Astrocyte of the cerebellum (primary cell): ENCODE results near the gene GCNT2.

Experiments used
- DNase-seq: peaks from one replicate; pipeline ENCODE4 v3.0.0-alpha.2; 2011; ENCODE audit warnings: low read depth
- H3K4me3 ChIP-seq: 2 replicates; pipeline ENCODE4 v1.5.1; 2011; ENCODE audit warnings: mild to moderate bottlenecking, low read depth, low read length, moderate library complexity
- in situ Hi-C: cut with HindIII; loops from 2 replicates; pipeline ENCODE4 v1.10.0; 2017; ENCODE audit warnings: low sequenced_read_pairs
- TF ChIP-seq, protein P1 (sequence below): IDR thresholded peaks from 2 replicates; pipeline ENCODE4 v1.5.1; 2012; ENCODE audit warnings: low read length, low read depth, moderate library complexity, mild to moderate bottlenecking; ENCODE audit errors: missing control alignments

Gene GCNT2

DNA sequence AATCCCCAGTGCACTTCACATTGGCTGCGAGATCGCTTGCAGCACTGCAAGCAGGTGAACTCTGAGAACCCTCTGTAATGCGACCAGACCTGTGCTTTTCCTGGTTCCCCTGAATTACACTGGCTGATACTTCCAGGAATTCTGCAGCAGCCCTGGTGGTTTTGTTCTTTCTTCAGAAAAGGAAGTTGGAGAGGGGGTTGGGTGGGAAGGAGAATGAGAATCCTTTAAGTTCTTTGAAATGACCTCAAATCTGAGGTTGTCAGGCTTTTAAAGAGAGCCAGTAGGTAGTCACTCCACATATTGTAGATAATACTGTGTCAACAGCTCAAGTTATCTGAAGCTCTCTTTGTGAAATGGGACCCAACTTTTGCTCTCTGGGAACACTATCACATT is 62.4 kb downstream of the GCNT2 start:
- in situ Hi-C loops = loop anchor here (25.0 kb wide), 1 partner anchor 104 kb away; the partner anchor contains the start of genes C6orf52 and PAK1IP1
- TF ChIP-seq, protein P1, sequence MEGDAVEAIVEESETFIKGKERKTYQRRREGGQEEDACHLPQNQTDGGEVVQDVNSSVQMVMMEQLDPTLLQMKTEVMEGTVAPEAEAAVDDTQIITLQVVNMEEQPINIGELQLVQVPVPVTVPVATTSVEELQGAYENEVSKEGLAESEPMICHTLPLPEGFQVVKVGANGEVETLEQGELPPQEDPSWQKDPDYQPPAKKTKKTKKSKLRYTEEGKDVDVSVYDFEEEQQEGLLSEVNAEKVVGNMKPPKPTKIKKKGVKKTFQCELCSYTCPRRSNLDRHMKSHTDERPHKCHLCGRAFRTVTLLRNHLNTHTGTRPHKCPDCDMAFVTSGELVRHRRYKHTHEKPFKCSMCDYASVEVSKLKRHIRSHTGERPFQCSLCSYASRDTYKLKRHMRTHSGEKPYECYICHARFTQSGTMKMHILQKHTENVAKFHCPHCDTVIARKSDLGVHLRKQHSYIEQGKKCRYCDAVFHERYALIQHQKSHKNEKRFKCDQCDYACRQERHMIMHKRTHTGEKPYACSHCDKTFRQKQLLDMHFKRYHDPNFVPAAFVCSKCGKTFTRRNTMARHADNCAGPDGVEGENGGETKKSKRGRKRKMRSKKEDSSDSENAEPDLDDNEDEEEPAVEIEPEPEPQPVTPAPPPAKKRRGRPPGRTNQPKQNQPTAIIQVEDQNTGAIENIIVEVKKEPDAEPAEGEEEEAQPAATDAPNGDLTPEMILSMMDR = no peak
- DNase-seq = no peak
- no peak overlapping the region for H3K4me3 ChIP-seq

DNA sequence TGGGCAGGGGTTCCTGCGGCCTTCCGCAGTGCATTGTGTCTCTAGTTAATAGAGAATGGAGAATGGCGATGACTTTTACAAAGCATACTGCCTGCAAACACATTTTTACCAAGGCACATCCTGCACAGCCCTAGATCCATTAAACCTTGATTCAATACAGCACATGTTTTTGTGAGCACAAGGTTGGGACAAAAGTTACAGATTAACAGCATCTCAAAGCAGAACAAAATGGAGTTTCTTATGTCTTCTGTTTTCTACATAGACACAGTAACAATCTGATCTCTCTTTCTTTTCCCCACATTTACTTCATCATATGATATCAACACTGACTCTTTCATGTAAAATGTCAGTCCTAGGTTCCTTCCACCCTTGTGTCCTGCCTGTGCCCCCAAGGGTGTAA is 63.5 kb downstream of the GCNT2 start:
- in situ Hi-C loops = loop anchor here (25.0 kb wide), 1 partner anchor 103 kb away; the partner anchor contains the start of genes C6orf52 and PAK1IP1
- no peak overlapping the region for H3K4me3 ChIP-seq
- no peak for DNase-seq
- TF ChIP-seq, protein P1 = no peak

DNA sequence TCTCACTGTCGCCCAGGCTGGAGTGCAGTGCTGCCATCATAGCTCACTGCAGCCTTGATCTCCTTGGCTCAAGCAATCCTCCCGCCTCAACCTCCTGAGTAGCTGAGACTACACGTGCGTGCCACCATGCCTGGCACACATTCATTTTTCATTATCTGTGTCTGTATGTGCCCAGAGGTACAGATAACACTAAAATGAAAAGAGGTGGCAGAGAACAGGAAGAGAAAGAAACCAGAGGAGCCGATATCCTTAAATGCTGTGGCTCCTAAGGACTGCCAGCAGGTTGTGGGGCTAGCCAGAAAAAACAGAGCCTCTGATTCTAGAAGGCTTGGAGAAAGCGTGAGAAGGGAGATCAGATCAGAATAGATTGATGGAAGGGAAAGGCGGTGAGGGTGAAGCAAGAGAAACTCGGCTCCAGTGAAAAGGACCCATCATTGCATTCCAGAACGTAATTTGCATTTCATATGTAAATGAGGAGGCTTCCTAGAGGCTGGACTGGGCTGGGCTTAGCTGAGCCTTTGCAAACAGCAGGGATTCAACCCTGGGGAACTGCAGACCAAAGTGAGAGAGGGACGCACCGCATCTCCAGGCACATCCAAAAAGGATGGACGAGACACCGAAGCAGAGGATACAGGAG is 64.2 kb downstream of the GCNT2 start:
- TF ChIP-seq, protein P1 = no peak
- DNase-seq = no peak
- peak overlapping the region; percentile 16 for H3K4me3 ChIP-seq
- in situ Hi-C loops = loop anchor here (25.0 kb wide), 1 partner anchor 102 kb away; the partner anchor contains the start of genes C6orf52 and PAK1IP1

DNA sequence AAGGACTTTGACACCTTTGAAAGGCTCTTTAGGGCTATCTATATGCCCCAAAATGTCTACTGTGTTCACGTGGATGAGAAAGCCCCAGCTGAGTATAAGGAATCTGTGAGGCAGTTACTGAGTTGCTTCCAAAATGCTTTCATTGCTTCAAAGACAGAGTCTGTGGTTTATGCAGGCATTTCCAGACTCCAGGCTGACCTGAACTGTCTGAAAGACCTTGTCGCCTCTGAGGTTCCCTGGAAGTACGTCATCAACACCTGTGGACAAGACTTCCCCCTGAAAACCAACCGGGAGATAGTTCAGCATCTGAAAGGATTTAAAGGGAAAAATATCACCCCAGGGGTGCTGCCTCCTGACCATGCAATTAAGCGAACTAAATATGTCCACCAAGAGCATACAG is 65.2 kb downstream of the GCNT2 start:
- TF ChIP-seq, protein P1 = no peak
- H3K4me3 ChIP-seq = no peak overlapping the region
- in situ Hi-C loops = loop anchor here (25.0 kb wide), 1 partner anchor 101 kb away; the partner anchor contains the start of genes C6orf52 and PAK1IP1
- no peak for DNase-seq

DNA sequence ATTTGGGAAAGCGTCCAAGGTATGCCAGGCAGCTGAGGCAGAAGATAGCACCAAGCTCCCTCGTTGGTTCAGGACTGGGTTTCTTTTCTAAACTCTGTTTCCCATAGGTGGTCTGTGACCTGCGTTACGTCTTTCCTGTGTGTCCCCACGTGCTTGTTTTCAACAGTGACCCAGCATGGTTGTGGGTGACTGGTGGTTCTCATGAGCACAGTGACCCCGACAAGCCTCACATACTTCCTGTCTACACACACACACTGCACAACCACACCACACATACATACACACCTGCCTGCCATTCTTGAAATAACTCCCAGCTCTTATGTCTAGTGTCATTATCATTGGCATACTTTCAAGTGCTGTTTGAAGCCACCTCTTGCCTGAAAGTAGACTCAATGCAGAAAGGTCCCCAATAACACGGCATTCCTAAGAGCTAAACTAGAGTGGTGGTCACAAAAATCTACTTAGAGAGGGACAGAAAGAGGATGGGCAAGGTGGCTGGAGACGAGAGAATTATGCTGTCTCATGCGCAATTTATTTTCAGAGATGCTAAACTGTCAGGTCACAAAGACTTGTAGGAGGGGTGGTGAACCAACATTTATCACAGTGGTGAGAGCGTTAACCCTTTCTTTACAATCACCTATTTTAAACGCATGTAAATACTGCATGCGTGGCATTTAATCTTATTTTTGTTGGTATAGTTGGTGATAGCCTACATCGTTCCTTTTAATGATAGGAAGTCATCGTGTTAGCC is 66.7 kb downstream of the GCNT2 start:
- TF ChIP-seq, protein P1 = no peak
- DNase-seq = no peak
- in situ Hi-C loops = loop anchor here (25.0 kb wide), 1 partner anchor 99 kb away; the partner anchor contains the start of genes C6orf52 and PAK1IP1
- no peak overlapping the region for H3K4me3 ChIP-seq

DNA sequence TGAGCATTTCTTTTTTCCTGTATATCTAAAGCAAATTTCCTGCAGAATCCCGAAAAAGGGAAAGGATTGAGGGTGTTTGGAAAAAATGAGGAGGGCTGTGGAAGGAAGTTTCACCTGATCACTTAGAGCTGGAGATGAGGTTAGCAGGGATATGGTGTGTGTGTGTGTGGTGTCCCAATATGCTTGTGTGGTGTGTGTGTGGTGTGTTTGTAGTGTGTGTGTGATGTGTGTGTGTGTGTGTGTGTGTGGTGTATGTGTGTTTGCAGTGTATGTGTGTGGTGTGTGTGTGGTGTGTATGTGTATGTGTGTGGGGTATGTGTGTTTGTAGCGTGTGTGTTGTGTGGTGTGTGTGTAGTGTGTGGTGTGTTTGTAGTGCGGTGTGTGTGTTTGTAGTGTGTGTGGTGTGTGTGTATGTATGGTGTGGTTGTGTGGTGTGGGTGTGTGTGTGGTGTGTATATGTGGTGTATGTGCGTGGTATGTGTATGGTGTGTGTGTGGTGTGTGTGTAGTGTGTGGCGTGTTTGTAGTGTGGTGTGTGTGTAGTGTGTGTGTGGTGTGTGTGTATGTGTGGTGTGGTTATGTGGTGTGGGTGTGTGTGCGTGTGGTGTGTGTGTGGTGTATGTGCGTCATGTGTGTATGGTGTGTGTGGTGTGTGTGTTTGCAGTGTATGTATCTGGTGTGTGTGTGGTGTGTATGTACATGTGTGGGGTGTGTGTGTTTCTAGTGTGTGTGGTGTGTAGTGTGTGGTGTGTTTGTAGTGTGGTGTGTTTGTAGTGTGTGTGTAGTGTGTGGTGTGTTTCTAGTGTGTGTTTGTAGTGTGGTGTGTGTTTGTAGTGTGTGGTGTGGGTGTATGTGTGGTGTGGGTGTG is 67.6 kb downstream of the GCNT2 start:
- in situ Hi-C loops = loop anchor here (25.0 kb wide), 1 partner anchor 99 kb away; the partner anchor contains the start of genes C6orf52 and PAK1IP1
- TF ChIP-seq, protein P1 = no peak
- DNase-seq = no peak
- H3K4me3 ChIP-seq = no peak overlapping the region
